HG02610 (cell line): Measurements from ENCODE around the gene GNG13.
"Not testable (repeated sequence)": the region's sequence is repeated elsewhere in the genome, so short reads cannot be mapped to it uniquely, and the experiment has no call there.

Source experiments
- ATAC-seq: cut with Tn5 transposase; IDR thresholded peaks from one replicate; pipeline ENCODE4 v1.9.1; 2021; ENCODE audit warnings: mild to moderate bottlenecking, moderate library complexity; ENCODE audit not compliant: unreplicated experiment

The GNG13 gene

GRCh38 chr16:832652-833336, 32.3 kb upstream of the GNG13 start:
- ATAC-seq = no peak

- no peak for ATAC-seq
Observed at GRCh38 chr16:831571-832413, 31.3 kb upstream of the GNG13 start.

GRCh38 chr16:830871-831570, 30.5 kb upstream of the GNG13 start:
- ATAC-seq = no peak

- ATAC-seq = no peak
Observed at GRCh38 chr16:830107-830870, 29.8 kb upstream of the GNG13 start.

GRCh38 chr16:828891-829290, 28.4 kb upstream of the GNG13 start:
- ATAC-seq = no peak

GRCh38 chr16:827513-827912, 27.0 kb upstream of the GNG13 start:
- no peak for ATAC-seq

GRCh38 chr16:825341-826061, 25.0 kb upstream of the GNG13 start:
- ATAC-seq = no peak

GRCh38 chr16:824601-825000, 24.1 kb upstream of the GNG13 start:
- ATAC-seq = no peak

GRCh38 chr16:824194-824593, 23.7 kb upstream of the GNG13 start:
- ATAC-seq = no peak

- no peak for ATAC-seq
Observed at GRCh38 chr16:822909-823297, 22.4 kb upstream of the GNG13 start.

GRCh38 chr16:822174-822908, 21.8 kb upstream of the GNG13 start:
- ATAC-seq = no peak

- ATAC-seq = no peak
Observed at GRCh38 chr16:821751-822150, 21.2 kb upstream of the GNG13 start.

GRCh38 chr16:820748-821147, 20.2 kb upstream of the GNG13 start:
- no peak for ATAC-seq

- not testable (repeated sequence) for ATAC-seq
Observed at GRCh38 chr16:820044-820408, 19.5 kb upstream of the GNG13 start.

GRCh38 chr16:819336-820043, 19.0 kb upstream of the GNG13 start:
- ATAC-seq = no peak

- no peak for ATAC-seq
Observed at GRCh38 chr16:818592-818991, 18.1 kb upstream of the GNG13 start.

- ATAC-seq = no peak
Observed at GRCh38 chr16:818132-818531, 17.6 kb upstream of the GNG13 start.

- ATAC-seq = no peak
Observed at GRCh38 chr16:817001-817906, 16.7 kb upstream of the GNG13 start.
